Fibroblast of villous mesenchyme (primary cell): ENCODE measurements around the gene FXYD1. TPM values are rescaled to one million over a fixed set of nuclear protein-coding genes. Genes with fewer than 3 reads are reported as not detected.

Source experiments
- DNase-seq: peaks from one replicate; pipeline ENCODE4 v3.0.0-alpha.2; 2010; ENCODE audit warnings: low read depth
- H3K4me3 ChIP-seq: 2 replicates; pipeline ENCODE4 v1.5.1; 2011; ENCODE audit warnings: low read depth, mild to moderate bottlenecking, low read length
- total RNA-seq: library from RNA; depleted of rRNA; stranded (reverse); fragments of >200 nt; gene quantifications from 2 replicates; pipeline ENCODE4 v1.2.3, GENCODE V29; 2012
- TF ChIP-seq, protein P1 (sequence below): IDR thresholded peaks from 2 replicates; pipeline ENCODE4 v1.5.1; 2012; ENCODE audit warnings: low read depth, mild to moderate bottlenecking, low read length; ENCODE audit not compliant: insufficient read depth

FXYD1 gene
- total RNA-seq, 1 donor = not detected

DNA sequence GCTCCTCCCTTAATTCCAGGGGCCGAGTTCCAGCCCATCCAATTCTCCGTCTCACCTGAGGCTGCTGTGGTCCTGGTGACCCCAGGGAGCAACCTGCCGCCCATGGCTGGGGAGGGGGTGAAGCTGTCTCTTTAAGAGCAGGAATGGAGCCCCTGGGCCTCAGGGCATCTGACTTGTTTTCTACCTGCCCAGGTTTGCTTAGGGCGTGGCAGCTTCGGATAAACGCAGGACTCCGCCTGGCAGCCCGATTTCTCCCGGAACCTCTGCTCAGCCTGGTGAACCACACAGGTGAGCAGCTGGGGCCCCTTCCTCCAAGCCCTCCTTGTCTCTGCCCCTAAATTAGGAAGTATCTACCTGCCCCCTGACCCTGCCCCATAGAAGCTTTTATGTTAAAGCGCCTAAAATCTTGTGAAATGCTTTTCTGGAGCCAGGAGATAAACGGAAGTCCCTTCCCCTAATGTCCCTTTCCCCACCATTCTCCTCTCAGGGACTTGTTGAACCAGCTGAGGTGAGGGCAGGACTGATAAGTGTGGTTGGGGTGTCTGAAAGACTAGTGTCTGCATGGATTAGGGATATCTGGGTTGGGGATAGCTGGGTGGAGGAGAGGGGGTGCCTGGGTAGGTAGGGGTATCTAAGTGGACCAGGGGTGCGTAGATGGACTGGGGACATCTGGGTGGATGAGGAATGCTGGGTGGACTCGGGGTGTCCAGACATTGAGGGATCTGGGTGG, 22.4 kb upstream of the FXYD1 start:
- TF ChIP-seq, protein P1, sequence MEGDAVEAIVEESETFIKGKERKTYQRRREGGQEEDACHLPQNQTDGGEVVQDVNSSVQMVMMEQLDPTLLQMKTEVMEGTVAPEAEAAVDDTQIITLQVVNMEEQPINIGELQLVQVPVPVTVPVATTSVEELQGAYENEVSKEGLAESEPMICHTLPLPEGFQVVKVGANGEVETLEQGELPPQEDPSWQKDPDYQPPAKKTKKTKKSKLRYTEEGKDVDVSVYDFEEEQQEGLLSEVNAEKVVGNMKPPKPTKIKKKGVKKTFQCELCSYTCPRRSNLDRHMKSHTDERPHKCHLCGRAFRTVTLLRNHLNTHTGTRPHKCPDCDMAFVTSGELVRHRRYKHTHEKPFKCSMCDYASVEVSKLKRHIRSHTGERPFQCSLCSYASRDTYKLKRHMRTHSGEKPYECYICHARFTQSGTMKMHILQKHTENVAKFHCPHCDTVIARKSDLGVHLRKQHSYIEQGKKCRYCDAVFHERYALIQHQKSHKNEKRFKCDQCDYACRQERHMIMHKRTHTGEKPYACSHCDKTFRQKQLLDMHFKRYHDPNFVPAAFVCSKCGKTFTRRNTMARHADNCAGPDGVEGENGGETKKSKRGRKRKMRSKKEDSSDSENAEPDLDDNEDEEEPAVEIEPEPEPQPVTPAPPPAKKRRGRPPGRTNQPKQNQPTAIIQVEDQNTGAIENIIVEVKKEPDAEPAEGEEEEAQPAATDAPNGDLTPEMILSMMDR = no peak
- H3K4me3 ChIP-seq = no peak overlapping the region
- DNase-seq = no peak

DNA sequence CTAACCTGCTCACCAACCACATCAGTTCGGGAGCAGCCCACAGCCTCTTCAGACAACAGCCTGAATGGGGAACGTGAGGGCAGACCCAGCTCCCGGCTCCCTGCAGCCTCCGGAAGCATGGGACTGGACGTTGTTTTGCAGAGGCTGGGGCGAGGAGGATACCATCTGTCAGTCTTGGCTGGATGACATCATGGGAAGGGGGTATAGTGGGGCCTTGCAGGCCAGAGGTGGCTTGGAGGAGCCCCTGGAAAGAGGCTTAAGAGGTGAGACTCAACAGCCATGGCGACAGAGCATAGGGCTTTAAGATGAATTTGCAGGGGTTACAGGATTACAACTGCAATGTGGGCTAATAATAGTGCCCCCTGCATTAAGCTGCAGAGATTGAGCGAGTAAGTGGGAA, 21.5 kb upstream of the FXYD1 start:
- no peak overlapping the region for H3K4me3 ChIP-seq
- no peak for DNase-seq
- TF ChIP-seq, protein P1 = no peak

DNA sequence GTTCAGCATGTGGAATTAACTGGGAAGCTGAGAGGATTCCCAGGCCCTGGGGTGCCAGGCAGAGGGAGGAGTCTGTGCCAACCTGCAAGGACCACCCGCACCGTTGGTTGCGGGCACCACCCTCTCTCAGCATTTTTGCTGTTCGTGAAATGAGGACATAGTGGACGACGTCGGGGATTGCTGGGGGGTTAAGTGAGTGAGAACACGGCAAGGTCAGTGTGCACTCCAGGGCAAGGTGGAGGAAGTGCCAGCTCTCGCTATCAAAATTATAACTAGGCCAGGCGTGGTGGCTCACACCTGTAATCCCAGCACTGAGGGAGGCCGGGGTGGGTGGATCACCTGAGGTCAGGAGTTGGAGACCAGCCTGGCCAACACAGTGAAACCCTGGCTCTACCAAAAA, 20.8 kb upstream of the FXYD1 start:
- no peak overlapping the region for H3K4me3 ChIP-seq
- DNase-seq = no peak
- TF ChIP-seq, protein P1 = no peak

DNA sequence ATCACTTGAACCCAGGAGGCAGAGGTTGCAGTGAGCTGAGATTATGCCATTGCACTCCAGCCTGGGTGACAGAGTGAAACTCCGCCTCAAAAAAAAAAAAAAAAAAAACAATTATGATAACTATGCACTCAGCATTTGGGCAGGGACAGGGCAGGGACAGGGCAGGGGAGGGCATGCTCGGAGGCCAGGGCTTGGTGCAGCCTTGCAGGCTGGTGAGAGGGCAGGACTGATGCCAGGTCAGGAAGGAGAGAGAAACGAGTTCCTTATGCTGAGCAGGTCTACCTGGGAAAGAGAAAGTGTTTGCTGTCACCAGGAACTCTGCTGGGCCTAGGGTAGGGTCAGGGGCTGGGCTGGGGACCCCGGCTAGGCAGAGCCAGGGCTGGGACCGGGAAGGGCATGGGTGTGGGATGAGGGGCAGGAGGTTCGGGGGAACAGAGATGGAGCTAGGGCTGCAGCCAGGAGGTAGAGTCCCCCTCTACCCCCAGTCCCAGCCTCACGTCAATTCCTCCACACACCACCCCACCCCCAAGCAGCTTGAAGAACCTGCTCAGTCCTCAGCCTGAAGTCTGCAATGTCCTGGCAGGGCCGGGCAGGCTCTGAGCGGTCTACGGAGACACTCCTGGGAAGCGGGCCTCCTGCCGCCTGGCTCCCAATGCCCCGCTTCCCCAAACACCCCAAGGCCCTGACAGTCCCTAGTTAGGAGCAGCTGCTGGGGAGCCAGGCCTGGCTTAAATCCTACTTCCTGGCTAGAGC, 20.2 kb upstream of the FXYD1 start:
- no peak for DNase-seq
- TF ChIP-seq, protein P1 = no peak

DNA sequence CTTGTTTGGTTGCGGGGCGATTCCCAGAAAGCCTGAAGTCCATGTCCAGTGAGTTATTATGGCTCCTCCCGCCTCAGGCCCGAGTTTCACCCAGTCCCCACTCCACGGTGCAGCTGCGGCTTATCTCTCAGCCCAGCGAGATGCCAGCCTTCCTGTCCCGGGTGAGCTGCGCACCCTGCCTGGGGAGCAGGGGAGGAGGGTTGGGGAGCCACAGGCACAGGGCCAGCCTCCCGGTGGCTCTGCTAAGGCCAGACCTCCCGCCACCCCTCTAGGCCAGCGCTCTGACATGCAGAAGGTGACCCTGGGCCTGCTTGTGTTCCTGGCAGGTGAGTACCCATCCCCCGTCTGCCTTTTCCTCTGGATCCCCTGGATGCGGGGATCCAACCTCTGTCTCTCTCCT, 19.5 kb upstream of the FXYD1 start:
- no peak for DNase-seq
- no peak overlapping the region for H3K4me3 ChIP-seq
- TF ChIP-seq, protein P1 = no peak

More for the DNA sequence above, 20.2 kb upstream of the FXYD1 start:
- H3K4me3 ChIP-seq = no peak overlapping the region

DNA sequence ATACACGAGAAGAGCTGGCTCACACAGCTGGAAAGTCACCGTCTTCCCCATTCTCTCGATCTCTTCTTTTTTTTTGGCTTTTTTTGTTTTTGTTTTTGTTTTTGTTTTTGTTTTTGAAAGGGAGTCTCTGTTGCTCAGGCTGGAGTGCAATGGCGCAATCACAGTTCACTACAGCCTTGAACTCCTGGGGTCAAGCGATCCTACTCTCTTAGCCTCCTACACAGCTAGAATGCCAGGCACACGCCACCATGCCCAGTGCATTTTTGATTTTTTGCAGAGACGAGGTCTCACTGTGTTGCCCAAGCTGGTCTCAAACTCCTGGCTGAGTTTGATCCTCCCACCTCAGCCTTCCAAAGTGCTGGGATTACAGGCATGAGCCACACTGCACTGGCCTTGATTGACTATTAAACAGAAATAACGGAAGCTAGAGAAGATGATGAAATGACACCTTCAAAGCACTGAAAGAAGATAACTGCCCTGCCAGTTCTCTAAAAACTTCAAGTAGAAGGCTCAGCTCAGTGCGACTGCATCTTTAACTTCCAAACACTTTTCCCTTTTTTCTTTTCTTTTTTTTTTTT, 19.0 kb upstream of the FXYD1 start:
- TF ChIP-seq, protein P1 = no peak
- H3K4me3 ChIP-seq = no peak overlapping the region
- peak; percentile 52 for DNase-seq
